A549 (cell line): ENCODE measurements around the gene EEF1AKMT1. TPM values are rescaled to one million over a fixed set of nuclear protein-coding genes. Genes with fewer than 3 reads are reported as not detected.

Experiments used
- ATAC-seq, 2 experiments: fragments of 200-7000 bp in 1 of 2; fragments of >200 bp in 1 of 2; cut with Nextera tagmentation in 1 of 2; cut with Tn5 transposase in 1 of 2; 3 replicates each; pipeline versions ENCODE4 v1.8.0 to v1.9.1; 2018 to 2020; ENCODE audit warnings: mild to moderate bottlenecking in 1 of 2, moderate library complexity in 1 of 2
- CTCF ChIA-PET: fragments of 300-600 bp; sonication (Branson Sonifier 250); formaldehyde crosslinking; extraction: SDS; loops from one replicate; lab custom pipeline; 2021; ENCODE audit warnings: antibody characterized with exemption, inconsistent platforms; lab: Yijun Ruan, JAX
- POLR2A ChIA-PET: fragments of 350-600 bp; formaldehyde crosslinking; extraction: SDS; loops from one replicate; lab custom pipeline; 2021; ENCODE audit warnings: antibody characterized with exemption, inconsistent platforms; lab: Yijun Ruan, JAX
- DNase-seq, 2 experiments: peaks; one replicate each; pipeline versions ENCODE4 v3.0.0 to v3.0.0-alpha.2; 2011 to 2016; ENCODE audit warnings: low read depth in 1 of 2, low spot score in 1 of 2
- FAIRE-seq: peaks from 2 replicates; lab custom pipeline; 2011; peaks lifted over from hg19 to GRCh38; lab: Jason Lieb, UNC
- H3K27ac ChIP-seq, 2 experiments: fragments of >200 bp; sonication (Bioruptor Twin); formaldehyde crosslinking; 3 replicates each; pipeline ENCODE4 v1.5.1; 2016 to 2017
- H3K4me1 ChIP-seq: fragments of >200 bp; sonication (Bioruptor Twin); formaldehyde crosslinking; 3 replicates; pipeline ENCODE4 v1.6.1; 2016
- H3K4me2 ChIP-seq: fragments of >200 bp; sonication (Bioruptor Twin); formaldehyde crosslinking; 3 replicates; pipeline ENCODE4 v1.6.1; 2016
- H3K4me3 ChIP-seq: fragments of >200 bp; sonication (Bioruptor Twin); formaldehyde crosslinking; 3 replicates; pipeline ENCODE4 v1.5.1; 2016
- H3K9me3 ChIP-seq: fragments of >200 bp; sonication (Bioruptor Twin); formaldehyde crosslinking; 3 replicates; pipeline ENCODE4 v1.6.1; 2016
- BHLHE40 ChIP-seq: IDR thresholded peaks from 2 replicates; pipeline ENCODE4 v1.6.1; 2012; ENCODE audit warnings: low read depth, low read length, inconsistent platforms
- EHF ChIP-seq: fragments of 250-450 bp; sonication (Bioruptor Pico); IDR thresholded peaks from 2 replicates; pipeline ENCODE4 v1.5.0; 2020; ENCODE audit warnings: mild to moderate bottlenecking
- EHMT2 ChIP-seq: fragments of 200-600 bp; sonication (generic); IDR thresholded peaks from 2 replicates; pipeline ENCODE4 v1.6.1; 2016; ENCODE audit warnings: antibody characterized with exemption, low read depth, mild to moderate bottlenecking, moderate library complexity
- FOSL2 ChIP-seq, 2 experiments: fragments of 450-650 bp in 1 of 2; fragments of >200 bp in 1 of 2; sonication (Bioruptor Twin) in 1 of 2; formaldehyde crosslinking; IDR thresholded peaks; 2 replicates each; pipeline versions ENCODE4 v1.5.0 to v1.6.1; 2016 to 2020; ENCODE audit warnings: mild to moderate bottlenecking in 1 of 2, moderate library complexity in 1 of 2
- GATA3 ChIP-seq: IDR thresholded peaks from 2 replicates; pipeline ENCODE4 v1.6.1; 2012; ENCODE audit warnings: borderline replicate concordance
- HDAC2 ChIP-seq: fragments of 200-600 bp; sonication (generic); IDR thresholded peaks from 2 replicates; pipeline ENCODE4 v1.6.1; 2016
- KDM1A ChIP-seq: fragments of 200-600 bp; sonication (generic); IDR thresholded peaks from 2 replicates; pipeline ENCODE4 v1.6.1; 2016; ENCODE audit warnings: low read depth, mild to moderate bottlenecking
- NPAS2 ChIP-seq: fragments of 250-450 bp; sonication (Bioruptor Pico); IDR thresholded peaks from 2 replicates; pipeline ENCODE4 v1.8.0; 2022; ENCODE audit warnings: mild to moderate bottlenecking, moderate library complexity, borderline replicate concordance
- NR3C1 ChIP-seq: fragments of >200 bp; sonication (Bioruptor Twin); formaldehyde crosslinking; IDR thresholded peaks from 3 replicates; pipeline ENCODE4 v1.6.1; 2017
- PBX3 ChIP-seq: IDR thresholded peaks from 2 replicates; pipeline ENCODE4 v1.6.1; 2012
- PHF8 ChIP-seq: fragments of 200-600 bp; sonication (generic); IDR thresholded peaks from 2 replicates; pipeline ENCODE4 v1.6.1; 2016; ENCODE audit warnings: low read depth, mild to moderate bottlenecking, antibody characterized with exemption, moderate library complexity, borderline replicate concordance
- POLR2A ChIP-seq: IDR thresholded peaks from 2 replicates; pipeline ENCODE4 v1.6.1; 2012; ENCODE audit warnings: mild to moderate bottlenecking, low read length
- POLR2AphosphoS2 ChIP-seq: conservative IDR thresholded peaks from 2 replicates; pipeline ENCODE4 v1.6.1; 2012; ENCODE audit warnings: low read length, improper control_type of control experiment, inconsistent platforms
- RARB ChIP-seq: fragments of 250-450 bp; sonication (Bioruptor Pico); IDR thresholded peaks from 2 replicates; pipeline ENCODE4 v1.8.0; 2021; ENCODE audit warnings: mild to moderate bottlenecking, moderate library complexity
- RCOR1 ChIP-seq: fragments of 150-350 bp; IDR thresholded peaks from 2 replicates; pipeline ENCODE4 v1.6.1; 2014; ENCODE audit warnings: antibody characterized with exemption, low read length, low read depth
- RFX5 ChIP-seq: fragments of 450-650 bp; IDR thresholded peaks from 2 replicates; pipeline ENCODE4 v1.7.1; 2014; ENCODE audit warnings: antibody characterized with exemption, mild to moderate bottlenecking, moderate library complexity
- SMC3 ChIP-seq: fragments of >200 bp; sonication (Bioruptor Twin); formaldehyde crosslinking; IDR thresholded peaks from 3 replicates; pipeline ENCODE4 v1.6.1; 2018; ENCODE audit warnings: inconsistent platforms
- SREBF2 ChIP-seq: fragments of 450-650 bp; IDR thresholded peaks from 2 replicates; pipeline ENCODE4 v1.6.1; 2014; ENCODE audit warnings: mild to moderate bottlenecking, moderate library complexity
- ZFP36 ChIP-seq: fragments of 450-650 bp; IDR thresholded peaks from 2 replicates; pipeline ENCODE4 v1.6.1; 2014; ENCODE audit warnings: borderline replicate concordance; ENCODE audit not compliant: partially characterized antibody
- ZNF302 ChIP-seq: fragments of 250-450 bp; sonication (Bioruptor Pico); IDR thresholded peaks from 2 replicates; pipeline ENCODE4 v1.9.0; 2021; ENCODE audit warnings: inconsistent platforms, mild to moderate bottlenecking, moderate library complexity
- whole genome bisulfite sequencing: methylation state at CpG from one replicate; pipeline ENCODE4 v1.1.6; 2017; ENCODE audit errors: missing lambda C conversion rate; 5-methylcytosine and 5-hydroxymethylcytosine counted together
- polyA plus RNA-seq, 4 experiments: library from polyadenylated mRNA; depleted of rRNA in 3 of 4; stranded (reverse); fragments of >200 nt; fragmentation: RNase III in 1 of 4; extraction: RNeasy Plus Mini Kit Qiagen cat#74134 plus additional on column Dnase treatment in 1 of 4; gene quantifications; 2 replicates in 3 of 4; 3 replicates in 1 of 4; pipeline ENCODE4 v1.2.3, GENCODE V29; 2011 to 2017
- TF ChIP-seq, protein P1 (sequence below): IDR thresholded peaks from 2 replicates; pipeline ENCODE4 v1.6.1; 2012; ENCODE audit warnings: low read depth, borderline replicate concordance
- TF ChIP-seq, protein P2 (sequence below): fragments of >200 bp; sonication (Bioruptor Twin); formaldehyde crosslinking; IDR thresholded peaks from 3 replicates; pipeline ENCODE4 v1.5.1; 2016
- TF ChIP-seq, protein P3 (sequence below): IDR thresholded peaks from 2 replicates; pipeline ENCODE4 v1.6.1; 2012
- TF ChIP-seq, protein P4 (sequence below): fragments of 150-350 bp; IDR thresholded peaks from 2 replicates; pipeline ENCODE4 v1.6.1; 2014; ENCODE audit warnings: low read depth, mild to moderate bottlenecking, low read length
- TF ChIP-seq, protein P5 (sequence below): fragments of 200-600 bp; sonication (generic); IDR thresholded peaks from 2 replicates; pipeline ENCODE4 v1.6.1; 2016; ENCODE audit warnings: antibody characterized with exemption, mild to moderate bottlenecking, moderate library complexity

EEF1AKMT1 gene
- polyA plus RNA-seq, 2 of the 4 experiments (the other 2 are of a cell fraction): 8.1 to 10.0 TPM

DNA sequence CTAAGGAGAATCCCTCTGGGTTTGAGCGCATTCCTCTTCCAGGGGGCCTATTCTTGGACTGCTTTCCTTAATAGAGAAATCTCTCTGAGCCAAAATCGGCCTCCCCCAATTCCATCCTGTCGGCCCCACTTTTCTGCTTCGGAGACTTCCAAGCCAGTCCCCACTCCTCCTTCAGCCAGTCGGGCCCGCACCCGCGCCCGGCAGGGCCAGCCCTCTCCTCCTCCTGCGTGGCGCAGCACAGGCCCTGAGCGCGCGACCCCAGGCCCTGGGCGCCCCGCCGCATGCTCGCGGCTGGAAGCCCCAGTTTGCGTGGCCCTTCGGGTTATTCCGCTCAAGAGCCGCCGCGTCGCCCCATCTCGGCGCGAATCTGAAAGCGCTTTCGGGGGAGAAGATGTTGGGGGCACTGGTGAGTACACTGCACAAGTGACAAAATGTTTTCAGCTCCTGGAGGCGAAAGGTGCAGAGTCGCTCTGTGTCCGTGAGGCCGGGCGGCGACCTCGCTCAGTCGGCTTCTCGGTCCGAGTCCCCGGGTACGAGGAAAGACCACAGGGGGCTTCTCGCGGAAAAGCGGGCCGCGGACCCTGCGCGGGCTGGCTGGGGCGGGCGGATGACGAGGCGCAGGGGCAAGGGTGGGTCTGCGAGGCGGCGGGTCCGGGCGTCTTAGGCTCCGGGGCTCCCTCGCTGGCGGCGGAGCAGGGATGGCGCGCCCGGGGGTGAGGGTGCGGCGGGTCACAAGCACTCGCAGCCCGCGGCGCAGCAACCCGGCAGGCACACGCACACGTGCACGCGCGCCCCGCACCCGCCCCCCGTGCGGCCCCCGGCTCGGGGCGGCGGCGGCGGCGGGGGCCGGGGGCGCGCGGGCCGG, 70.6 kb downstream of the EEF1AKMT1 start, which contains the start of gene IL17D:
Gene IL17D, plus strand, starts transcription at position 785 of the 865 bp plus-strand sequence. CDS start 303 bp downstream, outside the sequence.
- FAIRE-seq: no peak
- H3K4me1 ChIP-seq: peaks cover 10% of the 10 kb centered on the region
- TF ChIP-seq, protein P1, sequence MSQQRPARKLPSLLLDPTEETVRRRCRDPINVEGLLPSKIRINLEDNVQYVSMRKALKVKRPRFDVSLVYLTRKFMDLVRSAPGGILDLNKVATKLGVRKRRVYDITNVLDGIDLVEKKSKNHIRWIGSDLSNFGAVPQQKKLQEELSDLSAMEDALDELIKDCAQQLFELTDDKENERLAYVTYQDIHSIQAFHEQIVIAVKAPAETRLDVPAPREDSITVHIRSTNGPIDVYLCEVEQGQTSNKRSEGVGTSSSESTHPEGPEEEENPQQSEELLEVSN: peak; percentile 23; the same call in 1 of the 2 replicates
- no peak for TF ChIP-seq RARB (CRISPR knock-in tag)
- CTCF ChIA-PET: interaction anchor here (0.6 to 1.5 kb wide), 11 partner anchors 11 to 566 kb away, joined by 3 to 4 read pairs (median 3); no protein-coding TSS in a partner anchor
- no peaks in the 10 kb centered on the region for H3K9me3 ChIP-seq
- peak within 1 kb of the TSS; percentile 62 to 96 for H3K27ac ChIP-seq
- H3K4me2 ChIP-seq: peak within 1 kb of the TSS; percentile 80
- POLR2A ChIA-PET: interaction anchor here (0.7 kb wide), 2 partner anchors 31 to 283 kb away, joined by 4 to 8 read pairs; no protein-coding TSS in a partner anchor
- WGBS: 13% methylated on average over 9 of the region's 94 CpGs
- no peak for DNase-seq
- peak; percentile 45 to 53; a peak in 5 of 6 replicates for ATAC-seq
- peak within 1 kb of the TSS; percentile 63 for H3K4me3 ChIP-seq

DNA sequence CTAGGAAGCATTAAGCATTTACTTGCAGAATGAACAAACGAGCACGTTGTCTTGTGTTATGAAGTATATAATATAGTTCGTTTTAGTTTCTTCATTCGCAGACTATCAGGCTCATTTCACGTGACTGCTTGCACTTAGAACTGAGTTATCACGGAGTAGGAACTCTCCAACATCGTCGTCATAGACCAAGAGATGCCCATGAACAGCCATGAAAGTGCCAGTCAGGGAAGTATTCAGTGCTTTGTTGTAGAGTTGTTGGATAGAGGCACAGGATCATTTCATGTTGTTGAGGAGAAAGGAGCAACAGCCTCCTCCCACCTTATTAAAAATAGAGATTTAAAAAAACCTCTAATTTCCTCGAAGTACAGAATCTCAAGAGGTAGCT, 71.2 kb downstream of the EEF1AKMT1 start:
- 81% methylated on average over 9 of the region's 9 CpGs for WGBS
- ATAC-seq: no peak
- H3K4me2 ChIP-seq: peak overlapping the region; percentile 80
- H3K9me3 ChIP-seq: no peaks in the 10 kb centered on the region
- ChIA-PET POLR2A (no interaction called here), CTCF (interaction anchor here (1.1 kb wide), 1 partner anchor 12 kb away, joined by 3 read pairs; no protein-coding TSS in a partner anchor)
- FAIRE-seq: no peak
- no peak for DNase-seq
- peaks cover 10% of the 10 kb centered on the region for H3K4me1 ChIP-seq
- TF ChIP-seq EHMT2: no peak
- no peak for TF ChIP-seq NR3C1
- TF ChIP-seq PHF8: no peak
- TF ChIP-seq PBX3: no peak
- TF ChIP-seq, protein P2, sequence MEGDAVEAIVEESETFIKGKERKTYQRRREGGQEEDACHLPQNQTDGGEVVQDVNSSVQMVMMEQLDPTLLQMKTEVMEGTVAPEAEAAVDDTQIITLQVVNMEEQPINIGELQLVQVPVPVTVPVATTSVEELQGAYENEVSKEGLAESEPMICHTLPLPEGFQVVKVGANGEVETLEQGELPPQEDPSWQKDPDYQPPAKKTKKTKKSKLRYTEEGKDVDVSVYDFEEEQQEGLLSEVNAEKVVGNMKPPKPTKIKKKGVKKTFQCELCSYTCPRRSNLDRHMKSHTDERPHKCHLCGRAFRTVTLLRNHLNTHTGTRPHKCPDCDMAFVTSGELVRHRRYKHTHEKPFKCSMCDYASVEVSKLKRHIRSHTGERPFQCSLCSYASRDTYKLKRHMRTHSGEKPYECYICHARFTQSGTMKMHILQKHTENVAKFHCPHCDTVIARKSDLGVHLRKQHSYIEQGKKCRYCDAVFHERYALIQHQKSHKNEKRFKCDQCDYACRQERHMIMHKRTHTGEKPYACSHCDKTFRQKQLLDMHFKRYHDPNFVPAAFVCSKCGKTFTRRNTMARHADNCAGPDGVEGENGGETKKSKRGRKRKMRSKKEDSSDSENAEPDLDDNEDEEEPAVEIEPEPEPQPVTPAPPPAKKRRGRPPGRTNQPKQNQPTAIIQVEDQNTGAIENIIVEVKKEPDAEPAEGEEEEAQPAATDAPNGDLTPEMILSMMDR: no peak
- no peak for TF ChIP-seq RCOR1
- no peak for TF ChIP-seq KDM1A
- no peak for TF ChIP-seq NPAS2 (CRISPR knock-in tag)
- TF ChIP-seq ZNF302 (CRISPR knock-in tag): no peak
- no peak for TF ChIP-seq HDAC2
- no peak for TF ChIP-seq FOSL2 (IDR thresholded peaks at IDR 0.05)
- TF ChIP-seq FOSL2 (CRISPR knock-in tag; IDR thresholded peaks at IDR 0.05): no peak
- TF ChIP-seq EHF (CRISPR knock-in tag): no peak
- TF ChIP-seq BHLHE40: no peak
- TF ChIP-seq, protein P3, sequence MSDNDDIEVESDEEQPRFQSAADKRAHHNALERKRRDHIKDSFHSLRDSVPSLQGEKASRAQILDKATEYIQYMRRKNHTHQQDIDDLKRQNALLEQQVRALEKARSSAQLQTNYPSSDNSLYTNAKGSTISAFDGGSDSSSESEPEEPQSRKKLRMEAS: no peak
- TF ChIP-seq POLR2A: no peak
- TF ChIP-seq RFX5: no peak
- TF ChIP-seq, all 56 proteins: peak for 0
- peak overlapping the region; percentile 63 for H3K4me3 ChIP-seq
- peak overlapping the region; percentile 62 to 96; a peak in 4 of 6 replicates for H3K27ac ChIP-seq

DNA sequence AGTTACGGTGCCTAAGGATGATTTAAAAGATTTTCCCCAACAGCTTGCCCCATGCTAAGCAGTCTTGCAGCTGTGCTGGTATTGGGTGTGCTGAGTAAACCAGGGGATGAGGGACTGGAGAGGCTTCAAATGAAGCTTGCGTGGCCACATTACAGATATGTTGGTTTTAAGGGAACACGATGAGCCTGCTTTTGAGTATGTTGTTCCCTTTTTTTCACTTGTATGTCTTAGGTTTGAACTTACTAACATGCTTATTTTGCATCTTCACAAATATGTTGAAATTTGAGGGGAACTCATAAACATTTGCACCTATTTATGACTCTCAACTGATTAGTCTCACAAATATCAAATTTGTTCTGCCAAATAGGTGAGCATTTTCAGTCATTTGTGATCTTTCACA, 72.3 kb downstream of the EEF1AKMT1 start:
- H3K4me3 ChIP-seq: no peak overlapping the region
- no peak for DNase-seq
- H3K4me1 ChIP-seq: peaks cover 10% of the 10 kb centered on the region
- ATAC-seq: no peak
- H3K9me3 ChIP-seq: no peaks in the 10 kb centered on the region
- ChIA-PET POLR2A (no interaction called here), CTCF (interaction anchor here (0.6 to 1.5 kb wide), 3 partner anchors 9 to 1022 kb away, joined by 3 to 4 read pairs (median 3); no protein-coding TSS in a partner anchor)
- no peak overlapping the region for H3K4me2 ChIP-seq
- WGBS: 94% methylated on average over 3 of the region's 3 CpGs
- FAIRE-seq: no peak
- H3K27ac ChIP-seq: no peak overlapping the region
- TF ChIP-seq, protein P4, sequence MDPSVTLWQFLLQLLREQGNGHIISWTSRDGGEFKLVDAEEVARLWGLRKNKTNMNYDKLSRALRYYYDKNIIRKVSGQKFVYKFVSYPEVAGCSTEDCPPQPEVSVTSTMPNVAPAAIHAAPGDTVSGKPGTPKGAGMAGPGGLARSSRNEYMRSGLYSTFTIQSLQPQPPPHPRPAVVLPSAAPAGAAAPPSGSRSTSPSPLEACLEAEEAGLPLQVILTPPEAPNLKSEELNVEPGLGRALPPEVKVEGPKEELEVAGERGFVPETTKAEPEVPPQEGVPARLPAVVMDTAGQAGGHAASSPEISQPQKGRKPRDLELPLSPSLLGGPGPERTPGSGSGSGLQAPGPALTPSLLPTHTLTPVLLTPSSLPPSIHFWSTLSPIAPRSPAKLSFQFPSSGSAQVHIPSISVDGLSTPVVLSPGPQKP: no peak
- TF ChIP-seq GATA3: no peak
- no peak for TF ChIP-seq SMC3
- TF ChIP-seq SREBF2: no peak
- no peak for TF ChIP-seq ZFP36
- TF ChIP-seq, protein P5, sequence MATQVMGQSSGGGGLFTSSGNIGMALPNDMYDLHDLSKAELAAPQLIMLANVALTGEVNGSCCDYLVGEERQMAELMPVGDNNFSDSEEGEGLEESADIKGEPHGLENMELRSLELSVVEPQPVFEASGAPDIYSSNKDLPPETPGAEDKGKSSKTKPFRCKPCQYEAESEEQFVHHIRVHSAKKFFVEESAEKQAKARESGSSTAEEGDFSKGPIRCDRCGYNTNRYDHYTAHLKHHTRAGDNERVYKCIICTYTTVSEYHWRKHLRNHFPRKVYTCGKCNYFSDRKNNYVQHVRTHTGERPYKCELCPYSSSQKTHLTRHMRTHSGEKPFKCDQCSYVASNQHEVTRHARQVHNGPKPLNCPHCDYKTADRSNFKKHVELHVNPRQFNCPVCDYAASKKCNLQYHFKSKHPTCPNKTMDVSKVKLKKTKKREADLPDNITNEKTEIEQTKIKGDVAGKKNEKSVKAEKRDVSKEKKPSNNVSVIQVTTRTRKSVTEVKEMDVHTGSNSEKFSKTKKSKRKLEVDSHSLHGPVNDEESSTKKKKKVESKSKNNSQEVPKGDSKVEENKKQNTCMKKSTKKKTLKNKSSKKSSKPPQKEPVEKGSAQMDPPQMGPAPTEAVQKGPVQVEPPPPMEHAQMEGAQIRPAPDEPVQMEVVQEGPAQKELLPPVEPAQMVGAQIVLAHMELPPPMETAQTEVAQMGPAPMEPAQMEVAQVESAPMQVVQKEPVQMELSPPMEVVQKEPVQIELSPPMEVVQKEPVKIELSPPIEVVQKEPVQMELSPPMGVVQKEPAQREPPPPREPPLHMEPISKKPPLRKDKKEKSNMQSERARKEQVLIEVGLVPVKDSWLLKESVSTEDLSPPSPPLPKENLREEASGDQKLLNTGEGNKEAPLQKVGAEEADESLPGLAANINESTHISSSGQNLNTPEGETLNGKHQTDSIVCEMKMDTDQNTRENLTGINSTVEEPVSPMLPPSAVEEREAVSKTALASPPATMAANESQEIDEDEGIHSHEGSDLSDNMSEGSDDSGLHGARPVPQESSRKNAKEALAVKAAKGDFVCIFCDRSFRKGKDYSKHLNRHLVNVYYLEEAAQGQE: no peak
- no peak for TF ChIP-seq POLR2AphosphoS2
